ENCODE results near the gene CCDC85B. TPM values are rescaled to one million over a fixed set of nuclear protein-coding genes. Genes with fewer than 3 reads are reported as not detected.

Gene CCDC85B
- total RNA-seq, 1 experiment from 2014 or later, result 85.4 TPM

- ATAC-seq, result peak; percentile 47
- Histone ChIP-seq H3K27me3 (ENCODE audit: control insufficient read depth, insufficient read depth, low read length) (no peaks in the 10 kb centered on the region), H3K36me3 (ENCODE audit: control insufficient read depth, insufficient read depth, low read length) (no peaks in the 10 kb centered on the region), H3K9me3 (ENCODE audit: control insufficient read depth, insufficient read depth, low read depth, low read length) (no peaks in the 10 kb centered on the region), H3K4me3 (ENCODE audit: low read depth in 2 of 2, low read length in 2 of 2) (no peak overlapping the region), H3K4me1 (ENCODE audit: control insufficient read depth, insufficient read depth, low read length) (peaks cover 10% of the 10 kb centered on the region), H3K27ac (ENCODE audit: low read length) (no peak overlapping the region)
- no TSS peak for BruUV-seq (replicated peaks)
- no peak for TF ChIP-seq CTCF (IDR thresholded peaks at IDR 0.05)
- TF ChIP-seq REST (IDR thresholded peaks at IDR 0.05; ENCODE audit: insufficient read depth in 1 of 2, low read depth in 2 of 2, low read length in 1 of 2), result no peak
- no peak for TF ChIP-seq POLR2AphosphoS5 (IDR thresholded peaks at IDR 0.05; ENCODE audit: low read depth, low read length)
- TF ChIP-seq SIN3A (IDR thresholded peaks at IDR 0.05; ENCODE audit: borderline replicate concordance, insufficient read depth, low read depth, low read length), result no peak
- TF ChIP-seq TCF7L2 (IDR thresholded peaks at IDR 0.05; ENCODE audit: low read depth, low read length), result no peak
- intact Hi-C loops (cut with micrococcal nuclease; ENCODE audit: unreplicated experiment) (no loop called here), in situ Hi-C loops (cut with HindIII; ENCODE audit: low pct_unique_long_range_greater_than_20kb, low sequenced_read_pairs) (no loop called here)
- ChIA-PET CTCF (interaction anchor here (0.6 to 1.5 kb wide), 2 partner anchors 38 to 44 kb away, joined by 5 to 16 read pairs; partner anchors contain the start of gene FIBP), POLR2A (no interaction called here)
- no peak for DNase-seq (ENCODE audit: low read depth, low spot score)
These were observed 42.1 kb downstream of the CCDC85B start for GRCh38 chr11:65932558-65932919.

- Histone ChIP-seq H3K4me3 (ENCODE audit: low read depth in 2 of 2, low read length in 2 of 2) (no peak overlapping the region), H3K27me3 (ENCODE audit: control insufficient read depth, insufficient read depth, low read length) (no peaks in the 10 kb centered on the region), H3K36me3 (ENCODE audit: control insufficient read depth, insufficient read depth, low read length) (no peaks in the 10 kb centered on the region), H3K9me3 (ENCODE audit: control insufficient read depth, insufficient read depth, low read depth, low read length) (no peaks in the 10 kb centered on the region), H3K4me1 (ENCODE audit: control insufficient read depth, insufficient read depth, low read length) (peaks cover 10% of the 10 kb centered on the region), H3K27ac (ENCODE audit: low read length) (no peak overlapping the region)
- ChIA-PET CTCF (no interaction called here), POLR2A (no interaction called here)
- intact Hi-C loops (cut with micrococcal nuclease; ENCODE audit: unreplicated experiment), result no loop called here
- no peak for ATAC-seq
- no peak for DNase-seq (ENCODE audit: low read depth, low spot score)
- TF ChIP-seq SIN3A (IDR thresholded peaks at IDR 0.05; ENCODE audit: borderline replicate concordance, insufficient read depth, low read depth, low read length), result no peak
- no peak for TF ChIP-seq REST (IDR thresholded peaks at IDR 0.05; ENCODE audit: insufficient read depth in 1 of 2, low read depth in 2 of 2, low read length in 1 of 2)
- no peak for TF ChIP-seq TCF7L2 (IDR thresholded peaks at IDR 0.05; ENCODE audit: low read depth, low read length)
- no peak for TF ChIP-seq POLR2AphosphoS5 (IDR thresholded peaks at IDR 0.05; ENCODE audit: low read depth, low read length)
- no peak for TF ChIP-seq CTCF (IDR thresholded peaks at IDR 0.05)
- BruUV-seq (replicated peaks), result no TSS peak
- in situ Hi-C loops (cut with HindIII; ENCODE audit: low pct_unique_long_range_greater_than_20kb, low sequenced_read_pairs), result no loop called here
These were observed 43.5 kb downstream of the CCDC85B start for GRCh38 chr11:65934014-65934413.

Measured in Panc1 (cell line).